H1 (cell line): ENCODE measurements around the gene ENOX2. TPM values are rescaled to one million over a fixed set of nuclear protein-coding genes. Genes with fewer than 3 reads are reported as not detected.

ENCODE experiments used
- BACH1 ChIP-seq: IDR thresholded peaks from 2 replicates; pipeline ENCODE4 v1.6.1; 2012; ENCODE audit warnings: low read length, improper control_type of control experiment
- CBX5 ChIP-seq: fragments of 300-800, 300-1000 bp; sonication (generic); IDR thresholded peaks from 2 replicates; pipeline ENCODE4 v1.7.1; 2016; ENCODE audit warnings: antibody characterized with exemption, low read length, low read depth
- EP300 ChIP-seq, 2 experiments: IDR thresholded peaks; 1 replicate in 1 of 2; 2 replicates in 1 of 2; pipeline ENCODE4 v1.6.1; 2011 to 2012; ENCODE audit warnings: low read depth in 2 of 2, low read length in 2 of 2, mild to moderate bottlenecking in 2 of 2, borderline replicate concordance in 1 of 2, inconsistent platforms in 1 of 2, moderate library complexity in 1 of 2
- EZH2 ChIP-seq: fragments of 200-600 bp; sonication (generic); IDR thresholded peaks from 2 replicates; pipeline ENCODE4 v1.7.1; 2012; ENCODE audit warnings: low read depth, mild to moderate bottlenecking, moderate library complexity, low read length, inconsistent platforms; ENCODE audit not compliant: severe bottlenecking
- JUND ChIP-seq: IDR thresholded peaks from 2 replicates; pipeline ENCODE4 v1.6.1; 2011; ENCODE audit warnings: mild to moderate bottlenecking, improper control_type of control experiment, low read length
- KDM1A ChIP-seq: fragments of 200-600, 300-600 bp; sonication (generic); IDR thresholded peaks from 2 replicates; pipeline ENCODE4 v1.7.1; 2016; ENCODE audit warnings: mild to moderate bottlenecking, low read length, borderline replicate concordance
- NANOG ChIP-seq: IDR thresholded peaks from 2 replicates; pipeline ENCODE4 v1.6.1; 2011; ENCODE audit warnings: low read length, low read depth, mild to moderate bottlenecking, inconsistent platforms; ENCODE audit not compliant: insufficient read depth, poor library complexity, severe bottlenecking
- SAP30 ChIP-seq: fragments of 300-600 bp; sonication (generic); IDR thresholded peaks from 2 replicates; pipeline ENCODE4 v1.7.1; 2012; ENCODE audit warnings: low read length, moderate library complexity, mild to moderate bottlenecking, inconsistent platforms; ENCODE audit not compliant: insufficient read depth, insufficient replicate concordance
- SUZ12 ChIP-seq: fragments of 200-600 bp; sonication (generic); IDR thresholded peaks from 2 replicates; pipeline ENCODE4 v1.6.1; 2012; ENCODE audit warnings: mild to moderate bottlenecking, inconsistent platforms, low read length, moderate library complexity, mixed read lengths
- TBP ChIP-seq: IDR thresholded peaks from 2 replicates; pipeline ENCODE4 v1.6.1; 2011; ENCODE audit warnings: low read depth, low read length, improper control_type of control experiment
- YY1 ChIP-seq: IDR thresholded peaks from 2 replicates; pipeline ENCODE4 v1.6.1; 2011; ENCODE audit warnings: low read depth, mild to moderate bottlenecking, low read length
- polyA plus RNA-seq, 7 experiments: library from polyadenylated mRNA; depleted of rRNA in 3 of 7; stranded (reverse) in 5 of 7; unstranded in 2 of 7; fragments of >200 nt in 5 of 7; fragments of 200-250 nt in 2 of 7; gene quantifications; 1 replicate in 5 of 7; 2 replicates in 1 of 7; 4 replicates in 1 of 7; pipeline versions ENCODE4 v1.2.1 to v1.2.3, GENCODE V29; 2011 to 2013; ENCODE audit warnings: missing spikeins in 2 of 7, mixed read lengths in 2 of 7
- total RNA-seq: library from RNA; stranded (reverse); fragmentation: NEBNext Ultra II Directional; extraction: Animal tissue kit (Norgen Biotek cat#: 25700); gene quantifications from 2 replicates; pipeline ENCODE4 v1.2.1, GENCODE V29; 2021

The ENOX2 gene
- total and polyA plus RNA-seq, 2 of the 8 experiments (the other 6 are each of a cell fraction or from before 2014, with no cell fraction given), result 4.5 to 12.3 TPM

DNA sequence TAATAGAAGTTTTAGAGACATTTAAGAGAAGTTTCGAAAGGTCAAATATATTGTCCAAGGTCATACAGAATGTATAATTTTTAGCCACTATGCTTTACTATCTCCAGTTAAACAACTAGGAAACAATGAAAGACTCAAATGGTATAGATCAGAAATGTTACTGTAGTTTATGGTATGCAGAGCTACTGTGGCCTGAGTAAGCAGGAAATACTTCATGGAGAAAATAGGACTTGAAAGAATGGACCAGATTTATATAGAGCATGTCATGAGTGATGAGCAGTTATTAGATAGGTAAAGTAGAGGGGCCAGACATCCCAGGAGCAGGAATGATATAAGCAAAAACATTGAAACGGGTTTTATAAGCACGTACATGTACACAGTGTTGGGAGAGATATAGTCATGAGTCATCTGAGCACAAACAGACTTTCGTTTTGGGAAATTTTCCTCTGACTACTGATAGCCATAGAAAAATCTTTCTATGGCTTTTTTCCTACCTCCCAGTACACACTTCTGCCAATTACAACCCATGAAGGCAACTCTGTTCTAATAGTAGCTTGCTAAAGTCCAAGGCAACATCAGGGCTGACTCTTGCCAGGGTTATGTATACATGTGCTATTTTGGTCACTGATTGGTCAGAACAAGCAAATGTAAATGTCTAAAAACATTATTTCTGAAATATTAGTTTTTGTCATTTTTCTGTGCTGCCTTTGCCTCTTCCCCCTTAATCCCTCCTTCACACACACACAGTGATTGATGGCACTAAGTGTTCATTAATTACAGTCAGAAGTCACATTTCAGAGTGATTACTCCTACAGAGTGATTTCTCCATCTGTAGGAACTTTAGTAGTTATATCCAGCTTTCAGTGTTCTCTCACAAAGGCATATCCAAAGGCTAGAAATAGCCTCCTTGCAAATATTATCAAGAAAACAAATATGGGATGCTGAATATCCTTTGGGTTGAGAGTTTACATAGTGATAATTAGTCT is 198.7 kb downstream of the ENOX2 start (continued):
- no peak for TF ChIP-seq NANOG
- no peak for TF ChIP-seq CBX5
- no peak for TF ChIP-seq TBP
- TF ChIP-seq YY1, result no peak
- TF ChIP-seq JUND, result no peak
- no peak for TF ChIP-seq BACH1
- no peak for TF ChIP-seq EP300 (IDR thresholded peaks at IDR 0.05; ENCODE audit: borderline replicate concordance in 1 of 2, low read depth in 2 of 2, low read length in 2 of 2)
- TF ChIP-seq KDM1A, result no peak
- no peak for TF ChIP-seq SUZ12
- TF ChIP-seq SAP30, result no peak
- no peak for TF ChIP-seq EZH2
